Epithelial cell of esophagus (primary cell): ENCODE results near the gene NYAP1.
A peak's percentile ranks its signal among the peaks of the same experiment; 100 is the strongest.
"Not testable (repeated sequence)": the region's sequence is repeated elsewhere in the genome, so short reads cannot be mapped to it uniquely, and the experiment has no call there.

ENCODE experiments used
- DNase-seq: peaks from one replicate; pipeline ENCODE4 v3.0.0; 2010; ENCODE audit warnings: low read depth
- H3K4me3 ChIP-seq: 2 replicates; pipeline ENCODE4 v1.5.1; 2011; ENCODE audit warnings: mild to moderate bottlenecking, low read length, control low read depth
- CTCF ChIP-seq: IDR thresholded peaks from 2 replicates; pipeline ENCODE4 v1.5.1; 2011; ENCODE audit warnings: low read depth, mild to moderate bottlenecking, low read length, control low read depth, inconsistent platforms; ENCODE audit not compliant: insufficient read depth; ENCODE audit errors: missing control alignments

The NYAP1 gene

GRCh38 chr7:100441641-100442535 is 41.8 kb upstream of the NYAP1 start:
- TF ChIP-seq CTCF: no peak
- H3K4me3 ChIP-seq: no peak overlapping the region
- no peak for DNase-seq

- H3K4me3 ChIP-seq: no peak overlapping the region
- no peak for TF ChIP-seq CTCF
- no peak for DNase-seq
These were observed 40.5 kb upstream of the NYAP1 start for GRCh38 chr7:100443096-100443840.

- H3K4me3 ChIP-seq: no peak overlapping the region
- TF ChIP-seq CTCF: no peak
- no peak for DNase-seq
These were observed 39.1 kb upstream of the NYAP1 start for GRCh38 chr7:100444311-100445278.

- TF ChIP-seq CTCF: no peak
- peak; percentile 31 for DNase-seq
- no peak overlapping the region for H3K4me3 ChIP-seq
These were observed 37.7 kb upstream of the NYAP1 start for GRCh38 chr7:100446040-100446439.

GRCh38 chr7:100447363-100447762 is 36.4 kb upstream of the NYAP1 start:
- not testable (repeated sequence) for H3K4me3 ChIP-seq, DNase-seq

- DNase-seq: no peak
- TF ChIP-seq CTCF: no peak
- H3K4me3 ChIP-seq: no peak overlapping the region
These were observed 34.4 kb upstream of the NYAP1 start for GRCh38 chr7:100449190-100449795.
